GM04503 (cell line): ENCODE measurements around the gene SGSH.

Source experiments
- DNase-seq: peaks from one replicate; pipeline ENCODE4 v3.0.0-alpha.2; 2012; ENCODE audit warnings: low read depth

Gene SGSH

DNA sequence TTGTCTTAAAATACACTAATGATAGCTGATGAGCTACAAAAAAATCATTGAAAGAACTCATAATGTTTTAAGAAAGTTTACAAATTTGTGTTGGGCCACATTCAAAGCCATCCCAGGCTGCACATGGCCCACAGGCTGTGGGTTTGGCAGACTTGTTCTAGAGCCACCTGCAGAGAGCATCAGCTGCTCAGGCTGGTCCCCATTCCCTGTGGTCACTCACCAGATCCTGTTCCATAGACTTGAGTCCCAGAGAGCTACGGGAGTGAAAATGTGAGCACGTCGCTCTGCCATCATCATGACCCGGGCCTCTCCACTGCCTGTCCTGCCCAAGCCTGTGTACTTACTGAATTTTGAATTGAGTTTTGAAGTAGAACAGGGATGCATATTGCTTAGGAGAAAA lies 7.0 kb upstream of the SGSH start:
- DNase-seq, result no peak

DNA sequence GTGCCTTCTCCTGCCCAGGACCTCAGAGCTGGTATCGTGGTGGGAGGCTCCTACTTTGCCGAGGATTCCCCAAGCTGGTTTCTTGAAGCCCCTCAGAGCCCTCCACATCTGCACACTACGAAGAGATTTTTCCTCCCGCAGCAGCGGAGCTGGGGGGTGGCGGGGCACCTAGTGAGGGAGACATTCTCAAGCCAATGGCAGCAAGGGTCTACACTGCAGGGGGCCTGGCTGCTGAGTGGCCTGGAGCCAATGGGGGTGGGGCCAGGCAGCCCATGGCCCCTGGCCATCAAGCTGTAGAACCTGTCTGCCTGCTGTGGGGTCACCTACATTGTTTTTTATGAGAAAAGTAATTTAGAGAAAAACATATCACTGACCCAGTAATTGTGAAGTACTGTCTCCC lies 5.1 kb upstream of the SGSH start:
- DNase-seq, result no peak

GRCh38 chr17:80224683-80225082 lies 4.5 kb upstream of the SGSH start:
- DNase-seq, result no peak

DNA sequence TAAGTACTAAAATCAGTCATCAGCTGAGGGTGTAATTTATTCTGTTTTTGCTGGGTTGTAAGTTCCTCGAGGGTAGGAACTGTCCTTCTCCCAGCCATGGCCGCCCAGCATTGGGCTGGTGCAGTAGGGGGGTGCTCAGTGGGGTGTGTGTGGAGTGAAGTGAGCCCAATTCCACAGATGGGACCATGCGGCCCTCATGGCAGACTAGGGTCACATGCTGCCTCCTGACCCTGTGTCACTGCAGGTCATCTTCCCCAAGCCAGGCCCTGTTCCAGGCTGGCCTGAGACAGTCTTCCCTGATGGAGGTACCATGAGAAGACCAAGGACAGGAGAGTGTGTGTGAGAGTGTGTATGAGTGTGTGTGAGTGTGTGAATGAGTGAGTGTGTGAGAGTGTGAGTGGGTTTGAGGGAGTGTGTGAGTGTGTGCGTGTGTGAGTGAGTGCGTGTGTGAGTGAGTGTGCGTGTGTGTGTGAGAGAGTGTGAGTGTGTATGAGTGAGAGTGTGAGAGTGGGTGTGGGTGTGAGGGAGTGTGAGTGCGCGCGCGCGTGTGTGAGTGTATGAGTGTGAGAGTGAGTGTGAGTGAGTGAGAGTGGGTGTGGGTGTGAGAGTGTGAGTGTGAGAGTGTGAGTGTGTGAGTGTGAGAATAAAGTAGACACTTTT lies 3.8 kb upstream of the SGSH start:
- no peak for DNase-seq

DNA sequence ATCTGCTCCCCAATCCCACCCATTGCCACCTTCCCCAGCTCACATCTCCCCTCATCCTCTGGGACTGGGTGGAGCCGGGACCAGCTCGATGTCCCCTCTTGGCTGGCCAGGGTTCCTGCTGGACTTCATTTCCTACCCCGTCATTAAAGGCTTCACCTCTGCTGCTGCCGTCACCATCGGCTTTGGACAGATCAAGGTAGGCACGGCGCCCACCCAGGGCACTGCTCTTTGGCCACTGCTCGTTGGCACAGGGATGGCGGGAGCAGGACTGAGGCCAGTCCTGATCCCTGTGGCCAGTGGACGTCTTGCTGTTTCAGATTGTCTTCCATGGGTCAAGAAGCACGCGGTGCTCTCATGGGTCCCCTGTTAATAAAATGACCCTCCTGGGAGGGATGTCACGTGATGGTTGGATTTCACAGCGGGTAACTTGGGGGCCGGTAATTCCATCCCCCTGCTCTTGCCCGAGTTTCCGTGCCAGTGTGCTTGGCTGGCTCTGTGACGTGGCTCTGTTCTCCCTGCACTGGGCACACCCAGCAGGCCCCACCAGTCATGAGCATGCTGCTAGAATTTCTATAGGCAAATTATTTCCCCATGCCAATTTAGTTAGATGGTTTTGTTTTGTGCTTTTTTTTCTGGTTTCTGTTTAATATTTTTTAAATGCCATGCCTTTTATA lies 3.1 kb upstream of the SGSH start:
- no peak for DNase-seq

DNA sequence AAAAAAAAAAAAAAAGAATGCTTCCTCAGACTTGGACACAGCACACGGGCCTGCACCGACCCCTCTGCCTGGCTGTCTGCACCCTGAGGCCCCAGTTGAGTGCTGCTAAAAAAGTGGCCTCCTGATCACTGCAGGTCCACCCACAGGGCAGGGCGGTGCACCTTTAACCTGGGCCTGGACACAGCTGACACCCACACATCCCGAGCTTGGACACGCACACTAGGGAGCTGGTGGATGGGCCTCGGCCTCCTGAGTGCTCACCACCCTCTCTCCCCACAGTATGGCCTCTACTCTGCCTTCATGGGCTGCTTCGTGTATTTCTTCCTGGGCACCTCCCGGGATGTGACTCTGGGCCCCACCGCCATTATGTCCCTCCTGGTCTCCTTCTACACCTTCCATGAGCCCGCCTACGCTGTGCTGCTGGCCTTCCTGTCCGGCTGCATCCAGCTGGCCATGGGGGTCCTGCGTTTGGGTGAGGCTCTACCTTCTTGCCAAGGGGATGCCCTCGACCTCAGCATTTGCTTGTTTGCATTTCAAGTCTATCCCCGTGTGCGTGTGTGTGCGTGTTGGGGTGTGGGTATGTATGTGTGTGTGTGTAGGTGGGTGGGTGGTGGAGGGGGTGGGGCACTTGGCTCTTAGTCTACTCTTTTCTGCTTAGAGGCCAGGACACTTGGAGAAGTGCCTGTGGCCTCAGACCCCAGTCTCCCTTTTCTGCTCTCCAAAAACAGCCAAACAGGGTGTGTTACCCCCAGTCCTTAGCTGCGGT lies 2.4 kb upstream of the SGSH start:
- DNase-seq, result no peak

GRCh38 chr17:80221351-80222105 lies 1.4 kb upstream of the SGSH start:
- no peak for DNase-seq

GRCh38 chr17:80220736-80221215 lies 643 bp upstream of the SGSH start:
- no peak for DNase-seq

DNA sequence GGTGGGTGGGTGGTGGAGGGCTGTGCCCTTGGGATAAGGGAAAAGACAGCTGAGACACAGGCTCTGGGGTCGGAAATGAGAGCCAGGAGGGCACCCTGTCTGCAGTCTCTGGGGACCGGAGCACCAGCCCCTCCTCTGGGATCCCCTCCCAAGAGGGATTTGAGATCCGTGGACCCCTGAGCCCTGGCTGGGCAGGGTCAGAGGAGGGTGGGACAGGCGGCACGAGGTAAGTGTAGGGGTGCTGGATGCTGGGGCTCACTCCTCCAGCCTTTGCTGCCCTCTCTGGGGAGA lies 425 bp downstream of the SGSH start:
- DNase-seq, result no peak

GRCh38 chr17:80219013-80219762 lies 945 bp downstream of the SGSH start:
- DNase-seq, result peak; percentile 55

GRCh38 chr17:80218391-80218790 lies 1.7 kb downstream of the SGSH start:
- no peak for DNase-seq

DNA sequence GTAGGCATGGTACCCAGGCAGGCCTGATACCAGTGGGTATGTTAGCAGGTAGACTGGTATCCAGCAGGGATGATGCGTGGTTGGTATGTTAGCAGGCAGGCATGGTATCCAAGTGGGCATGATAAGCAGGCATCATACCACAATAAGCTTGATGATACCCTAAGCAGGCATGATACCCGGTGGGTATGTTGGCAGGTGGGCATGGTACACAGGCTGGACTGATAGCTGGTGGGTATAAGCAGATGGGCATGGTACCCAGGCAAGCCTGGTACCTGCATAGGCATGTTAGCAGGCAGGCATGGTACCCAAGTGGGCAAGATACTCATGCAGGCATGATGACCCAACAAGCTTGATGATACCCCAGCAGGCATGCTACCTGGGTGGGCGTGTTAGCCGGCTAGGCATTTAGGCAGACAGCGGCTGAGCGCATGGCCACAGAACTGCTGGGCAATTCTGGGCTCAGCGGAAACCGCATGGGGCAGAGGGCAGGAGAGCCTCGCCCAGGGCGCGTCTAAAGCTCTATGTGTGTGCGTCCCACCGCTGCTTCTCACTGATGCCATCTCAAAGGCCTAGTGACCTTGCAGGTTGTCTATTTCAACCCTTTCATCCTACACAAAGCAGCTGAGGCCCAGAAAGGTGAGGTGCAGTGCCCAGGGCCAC lies 2.3 kb downstream of the SGSH start:
- no peak for DNase-seq

DNA sequence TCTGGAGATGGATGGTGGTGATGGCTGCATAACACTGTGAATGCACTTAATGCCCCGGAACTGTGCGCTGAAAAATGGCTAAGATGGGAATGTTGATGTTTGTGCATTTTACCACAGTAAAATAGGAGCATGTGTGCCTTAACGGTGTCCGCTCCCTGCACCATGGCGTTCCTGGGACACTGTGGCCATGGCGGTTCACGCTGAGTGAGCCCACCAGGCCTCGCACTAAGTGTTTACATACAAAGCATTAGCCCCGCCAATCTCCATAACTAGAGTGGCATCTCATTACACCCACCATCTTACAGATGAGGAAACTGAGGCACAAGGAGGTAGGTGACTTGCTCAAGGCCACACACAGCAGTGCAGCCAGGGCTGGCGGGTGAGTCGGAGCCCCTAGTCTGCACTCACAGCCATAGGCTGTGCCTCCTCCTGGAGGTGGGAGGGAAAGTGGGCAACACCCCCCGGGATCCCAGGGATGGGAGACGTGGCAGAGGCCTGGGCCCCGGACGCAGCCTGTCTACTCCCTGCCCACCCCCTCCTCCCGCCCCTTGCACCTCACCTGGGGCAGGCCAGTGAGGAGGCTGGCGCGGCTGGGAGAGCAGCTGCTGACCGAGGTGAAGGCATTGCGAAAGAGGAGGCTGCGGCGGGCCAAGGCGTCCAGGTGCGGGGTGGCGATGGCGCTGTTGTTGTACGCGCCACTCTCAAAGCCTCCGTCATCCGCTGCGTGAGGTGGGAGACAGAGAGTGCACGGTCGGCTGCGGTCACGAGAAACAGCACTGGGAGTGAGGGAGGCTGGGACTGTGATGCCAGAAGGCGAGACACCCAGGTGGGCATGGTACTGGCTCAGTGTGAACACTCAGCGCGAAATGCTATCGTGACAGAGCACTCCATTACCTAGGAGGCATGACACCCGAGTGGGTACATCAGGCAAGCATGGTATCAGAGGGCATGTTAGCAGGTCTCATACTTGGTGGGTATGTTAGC lies 3.4 kb downstream of the SGSH start:
- DNase-seq, result no peak

DNA sequence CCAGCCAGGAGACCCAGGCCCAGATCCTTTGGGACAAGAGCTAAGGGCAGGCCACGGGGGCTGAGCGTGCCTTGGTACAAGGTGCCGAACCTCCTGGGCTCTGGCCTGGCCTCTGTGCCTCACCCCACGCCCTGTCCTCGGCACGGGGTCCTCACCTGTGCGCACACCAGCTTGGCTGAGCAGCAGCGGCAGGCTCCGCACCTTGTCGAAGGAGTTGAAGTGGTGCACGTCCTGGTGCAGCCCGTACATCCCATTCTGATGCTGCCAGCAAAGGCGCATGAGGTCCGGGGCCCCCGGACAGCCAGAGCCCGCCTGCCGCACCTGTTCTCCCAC lies 5.3 kb downstream of the SGSH start:
- DNase-seq, result no peak

DNA sequence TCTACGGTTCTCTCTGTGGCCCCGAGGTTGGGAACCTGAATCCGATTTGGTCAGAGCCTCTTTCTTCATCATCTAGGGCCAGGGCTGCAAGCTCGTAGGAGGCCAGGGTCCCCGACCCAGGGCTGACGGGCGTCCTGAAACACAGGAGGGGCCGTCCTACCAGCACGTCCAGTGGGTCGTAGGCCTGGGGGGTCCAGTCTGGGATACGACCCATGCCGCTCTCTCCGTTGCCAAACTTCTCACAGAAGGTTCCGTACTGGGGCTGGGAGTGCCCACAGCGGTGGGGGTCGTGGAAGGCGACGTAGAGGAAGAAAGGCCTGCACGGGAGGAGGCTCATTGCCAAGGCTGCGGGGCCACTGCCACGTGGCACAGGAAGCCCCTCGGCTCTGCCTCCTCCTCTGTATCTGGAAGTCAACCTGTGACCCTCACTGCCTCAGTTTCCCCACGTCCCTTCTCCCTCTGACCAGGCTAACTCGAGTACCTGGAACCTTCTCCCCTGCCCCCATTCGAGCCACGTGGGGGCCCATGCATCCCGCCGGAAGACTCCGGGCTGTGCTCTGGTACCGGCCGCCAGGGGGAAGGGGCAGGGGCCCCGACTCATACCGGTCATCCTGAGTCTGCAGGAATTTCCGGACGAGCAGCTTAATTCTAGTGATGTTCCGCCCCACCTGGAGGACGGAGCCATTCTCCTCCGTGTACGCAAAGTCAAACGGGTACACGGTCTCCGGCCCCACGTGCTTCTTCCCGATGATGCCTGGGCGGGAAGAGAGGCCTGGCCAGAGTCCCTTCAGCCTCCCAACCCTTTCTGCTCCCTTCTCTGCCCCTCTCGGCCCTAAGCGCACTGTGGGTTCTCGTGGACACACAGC lies 5.9 kb downstream of the SGSH start:
- DNase-seq, result no peak

DNA sequence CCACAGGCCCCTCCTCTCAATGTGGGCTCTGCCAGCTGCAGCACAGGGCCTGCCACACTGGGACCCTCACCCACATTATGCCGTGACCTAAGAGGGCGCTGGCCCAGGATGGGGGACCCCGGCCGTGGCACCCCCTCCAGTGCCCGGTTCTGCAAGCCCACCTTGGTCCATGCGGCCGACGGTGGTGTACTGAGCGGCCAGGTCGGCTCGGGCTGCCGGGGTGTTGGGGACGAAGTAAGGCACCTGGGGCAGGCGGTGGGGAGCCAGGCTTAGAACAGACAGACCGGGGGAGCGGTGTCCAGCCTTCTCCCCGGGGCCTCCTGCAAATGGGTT lies 6.5 kb downstream of the SGSH start:
- no peak for DNase-seq

GRCh38 chr17:80212962-80213642 lies 7.0 kb downstream of the SGSH start:
- DNase-seq, result no peak

DNA sequence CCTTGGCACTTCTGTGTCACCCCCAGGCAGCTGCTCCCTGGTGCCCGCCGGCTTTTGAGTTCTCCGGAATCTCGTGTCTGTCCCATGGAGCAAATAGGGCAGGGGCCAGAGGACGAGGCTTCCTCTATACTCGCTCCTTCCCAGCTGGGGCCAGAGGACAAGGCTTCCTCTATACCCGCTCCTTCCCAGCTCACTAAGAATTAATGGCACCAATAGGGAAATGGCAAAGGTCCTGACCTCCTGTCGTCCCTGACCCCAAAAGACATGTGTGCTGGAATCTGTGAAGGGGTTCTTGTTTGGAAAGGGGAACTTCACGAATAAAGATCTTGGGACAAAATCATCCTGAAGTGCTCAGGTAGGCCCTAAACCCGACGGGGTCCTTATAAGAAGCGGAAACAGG lies 7.6 kb downstream of the SGSH start:
- no peak for DNase-seq

- no peak for DNase-seq
Observed at GRCh38 chr17:80212109-80212508, 8.0 kb downstream of the SGSH start.
